HL-60 (cell line): ENCODE data around the gene KLC1.

Source experiments
- DNase-seq, 2 experiments: peaks; one replicate each; pipeline ENCODE4 v3.0.0-alpha.2; 2010 to 2020; ENCODE audit warnings: low read depth in 1 of 2, low spot score in 1 of 2
- H3K27ac ChIP-seq: fragments of 250-450 bp; sonication (Bioruptor Pico); replicated peaks from 2 replicates; pipeline ENCODE4 v1.5.1; 2020; ENCODE audit warnings: mild to moderate bottlenecking, moderate library complexity
- H3K27me3 ChIP-seq: fragments of 250-450 bp; sonication (Bioruptor Pico); 2 replicates; pipeline ENCODE4 v1.5.1; 2021; ENCODE audit warnings: mild to moderate bottlenecking, moderate library complexity; ENCODE audit not compliant: insufficient read depth, poor library complexity, severe bottlenecking
- H3K4me3 ChIP-seq: replicated peaks from 2 replicates; pipeline ENCODE4 v1.5.1; 2011; ENCODE audit warnings: mild to moderate bottlenecking, control low read depth, low read length; ENCODE audit not compliant: insufficient read depth
- GABPA ChIP-seq: IDR thresholded peaks from 2 replicates; pipeline ENCODE4 v1.6.1; 2012; ENCODE audit warnings: low read depth
- POLR2AphosphoS5 ChIP-seq: IDR thresholded peaks from 2 replicates; pipeline ENCODE4 v1.6.1; 2012; ENCODE audit warnings: low read depth
- SPI1 ChIP-seq: IDR thresholded peaks from 2 replicates; pipeline ENCODE4 v1.6.1; 2012; ENCODE audit warnings: low read depth, mild to moderate bottlenecking, borderline replicate concordance
- TF ChIP-seq, protein P1 (sequence below): IDR thresholded peaks from 2 replicates; pipeline ENCODE4 v1.6.1; 2012; ENCODE audit warnings: low read depth; ENCODE audit not compliant: insufficient replicate concordance
- TF ChIP-seq, protein P2 (sequence below): IDR thresholded peaks from one replicate; pipeline ENCODE4 v1.5.1; 2011; ENCODE audit warnings: low read length, control low read depth, inconsistent platforms; ENCODE audit not compliant: insufficient read depth

The KLC1 gene

DNA sequence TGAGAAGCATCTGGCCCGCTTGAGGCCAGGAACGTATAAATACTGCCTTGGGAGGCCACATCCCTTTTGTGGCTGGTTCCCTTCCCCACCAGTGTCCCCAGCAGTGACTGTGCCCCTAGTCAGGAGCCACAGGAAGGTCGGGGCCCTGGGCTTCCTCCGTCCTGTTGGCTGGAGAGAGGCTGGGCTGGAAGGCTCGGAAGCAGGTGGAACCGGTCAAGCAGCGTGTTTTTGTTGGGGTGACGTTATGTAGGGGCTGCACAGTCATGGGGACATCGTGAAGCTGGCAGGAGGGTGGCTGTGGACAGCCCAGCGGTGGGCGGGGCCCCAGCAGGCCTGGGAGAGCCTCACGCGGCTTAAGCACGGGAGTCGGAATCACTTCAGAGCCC lies 76.1 kb downstream of the KLC1 start:
- TF ChIP-seq, protein P1, sequence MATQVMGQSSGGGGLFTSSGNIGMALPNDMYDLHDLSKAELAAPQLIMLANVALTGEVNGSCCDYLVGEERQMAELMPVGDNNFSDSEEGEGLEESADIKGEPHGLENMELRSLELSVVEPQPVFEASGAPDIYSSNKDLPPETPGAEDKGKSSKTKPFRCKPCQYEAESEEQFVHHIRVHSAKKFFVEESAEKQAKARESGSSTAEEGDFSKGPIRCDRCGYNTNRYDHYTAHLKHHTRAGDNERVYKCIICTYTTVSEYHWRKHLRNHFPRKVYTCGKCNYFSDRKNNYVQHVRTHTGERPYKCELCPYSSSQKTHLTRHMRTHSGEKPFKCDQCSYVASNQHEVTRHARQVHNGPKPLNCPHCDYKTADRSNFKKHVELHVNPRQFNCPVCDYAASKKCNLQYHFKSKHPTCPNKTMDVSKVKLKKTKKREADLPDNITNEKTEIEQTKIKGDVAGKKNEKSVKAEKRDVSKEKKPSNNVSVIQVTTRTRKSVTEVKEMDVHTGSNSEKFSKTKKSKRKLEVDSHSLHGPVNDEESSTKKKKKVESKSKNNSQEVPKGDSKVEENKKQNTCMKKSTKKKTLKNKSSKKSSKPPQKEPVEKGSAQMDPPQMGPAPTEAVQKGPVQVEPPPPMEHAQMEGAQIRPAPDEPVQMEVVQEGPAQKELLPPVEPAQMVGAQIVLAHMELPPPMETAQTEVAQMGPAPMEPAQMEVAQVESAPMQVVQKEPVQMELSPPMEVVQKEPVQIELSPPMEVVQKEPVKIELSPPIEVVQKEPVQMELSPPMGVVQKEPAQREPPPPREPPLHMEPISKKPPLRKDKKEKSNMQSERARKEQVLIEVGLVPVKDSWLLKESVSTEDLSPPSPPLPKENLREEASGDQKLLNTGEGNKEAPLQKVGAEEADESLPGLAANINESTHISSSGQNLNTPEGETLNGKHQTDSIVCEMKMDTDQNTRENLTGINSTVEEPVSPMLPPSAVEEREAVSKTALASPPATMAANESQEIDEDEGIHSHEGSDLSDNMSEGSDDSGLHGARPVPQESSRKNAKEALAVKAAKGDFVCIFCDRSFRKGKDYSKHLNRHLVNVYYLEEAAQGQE = no peak
- no peak for TF ChIP-seq GABPA
- no peak for TF ChIP-seq SPI1
- TF ChIP-seq, protein P2, sequence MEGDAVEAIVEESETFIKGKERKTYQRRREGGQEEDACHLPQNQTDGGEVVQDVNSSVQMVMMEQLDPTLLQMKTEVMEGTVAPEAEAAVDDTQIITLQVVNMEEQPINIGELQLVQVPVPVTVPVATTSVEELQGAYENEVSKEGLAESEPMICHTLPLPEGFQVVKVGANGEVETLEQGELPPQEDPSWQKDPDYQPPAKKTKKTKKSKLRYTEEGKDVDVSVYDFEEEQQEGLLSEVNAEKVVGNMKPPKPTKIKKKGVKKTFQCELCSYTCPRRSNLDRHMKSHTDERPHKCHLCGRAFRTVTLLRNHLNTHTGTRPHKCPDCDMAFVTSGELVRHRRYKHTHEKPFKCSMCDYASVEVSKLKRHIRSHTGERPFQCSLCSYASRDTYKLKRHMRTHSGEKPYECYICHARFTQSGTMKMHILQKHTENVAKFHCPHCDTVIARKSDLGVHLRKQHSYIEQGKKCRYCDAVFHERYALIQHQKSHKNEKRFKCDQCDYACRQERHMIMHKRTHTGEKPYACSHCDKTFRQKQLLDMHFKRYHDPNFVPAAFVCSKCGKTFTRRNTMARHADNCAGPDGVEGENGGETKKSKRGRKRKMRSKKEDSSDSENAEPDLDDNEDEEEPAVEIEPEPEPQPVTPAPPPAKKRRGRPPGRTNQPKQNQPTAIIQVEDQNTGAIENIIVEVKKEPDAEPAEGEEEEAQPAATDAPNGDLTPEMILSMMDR = no peak
- no peak for TF ChIP-seq POLR2AphosphoS5
- no peak for DNase-seq
- H3K27me3 ChIP-seq = no peaks in the 10 kb centered on the region
- H3K4me3 ChIP-seq = no peak overlapping the region
- no peak overlapping the region for H3K27ac ChIP-seq

GRCh38 chr14:103705504-103706284 lies 76.7 kb downstream of the KLC1 start:
- Histone ChIP-seq H3K27ac (no peak overlapping the region), H3K27me3 (no peaks in the 10 kb centered on the region), H3K4me3 (no peak overlapping the region)
- DNase-seq = no peak
- no peak for TF ChIP-seq SPI1

- DNase-seq = no peak
- Histone ChIP-seq H3K27ac (no peak overlapping the region), H3K4me3 (no peak overlapping the region), H3K27me3 (no peaks in the 10 kb centered on the region)
- TF ChIP-seq SPI1 (no peak), POLR2AphosphoS5 (0 out of 2 replicates have a peak, but pooled peaks have one; percentile 20), GABPA (no peak)
- TF ChIP-seq, protein P1 = no peak
- TF ChIP-seq, protein P2 = no peak
Measured at GRCh38 chr14:103706551-103707328, 77.7 kb downstream of the KLC1 start.
